ENCODE data around the gene LRRC55.

GRCh38 chr11:57237204-57237681 is 55.5 kb downstream of the LRRC55 start, which contains the start of gene APLNR:
- no peak for TF ChIP-seq YY1 (IDR thresholded peaks at IDR 0.05; ENCODE audit: insufficient read depth, insufficient read length)
- no peak for TF ChIP-seq ZNF274 (IDR thresholded peaks at IDR 0.05; ENCODE audit: low read depth, low read length)

Measured in NT2/D1 (cell line).